ENCODE measurements around the gene HECTD2.
"Not testable (repeated sequence)": the region's sequence is repeated elsewhere in the genome, so short reads cannot be mapped to it uniquely, and the experiment has no call there.

The HECTD2 gene

GRCh38 chr10:91433620-91434019, 23.5 kb downstream of the HECTD2 start:
- peaks cover 17% of the 10 kb centered on the region for H3K4me1 Mint-ChIP-seq (ENCODE audit: low read depth)

DNA sequence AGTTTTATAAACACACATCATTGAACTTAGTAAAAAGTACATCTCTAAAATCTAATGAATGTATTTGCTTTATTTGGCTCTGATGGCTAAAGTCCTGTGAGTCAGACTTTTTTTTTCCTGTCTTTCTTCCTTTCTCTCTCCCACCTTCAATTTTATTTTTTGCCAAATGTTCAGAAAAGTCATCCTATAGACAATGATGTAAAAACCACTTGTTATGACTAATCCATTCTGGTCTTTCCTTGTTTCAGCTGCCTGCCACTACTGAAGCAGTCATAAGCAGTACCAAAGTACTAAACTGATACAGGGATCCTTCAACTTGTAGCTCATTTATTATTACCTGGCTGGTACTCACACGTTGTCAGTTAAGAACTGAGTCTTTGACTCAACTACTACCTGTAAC, 23.9 kb downstream of the HECTD2 start:
- intact Hi-C loops (cut with micrococcal nuclease) = no loop called here
- H3K9me3 Mint-ChIP-seq = no peaks in the 10 kb centered on the region
- H3K36me3 Mint-ChIP-seq (ENCODE audit: low read depth) = no peaks in the 10 kb centered on the region
- H3K27ac Mint-ChIP-seq = no peak overlapping the region
- peaks cover 17% of the 10 kb centered on the region for H3K4me1 Mint-ChIP-seq (ENCODE audit: low read depth)
- H3K27me3 Mint-ChIP-seq = no peaks in the 10 kb centered on the region
- H3K4me3 Mint-ChIP-seq = no peak overlapping the region

More at GRCh38 chr10:91433620-91434019, 23.5 kb downstream of the HECTD2 start:
- no peak overlapping the region for H3K27ac Mint-ChIP-seq
- H3K27me3 Mint-ChIP-seq = no peaks in the 10 kb centered on the region
- no peak overlapping the region for H3K4me3 Mint-ChIP-seq
- no peaks in the 10 kb centered on the region for H3K36me3 Mint-ChIP-seq (ENCODE audit: low read depth)
- intact Hi-C loops (cut with micrococcal nuclease) = no loop called here
- H3K9me3 Mint-ChIP-seq = no peaks in the 10 kb centered on the region

GRCh38 chr10:91435241-91435640, 25.1 kb downstream of the HECTD2 start:
- H3K36me3 Mint-ChIP-seq (ENCODE audit: low read depth) = no peaks in the 10 kb centered on the region
- peaks cover 23% of the 10 kb centered on the region for H3K4me1 Mint-ChIP-seq (ENCODE audit: low read depth)
- H3K9me3 Mint-ChIP-seq = no peaks in the 10 kb centered on the region
- H3K27ac Mint-ChIP-seq = no peak overlapping the region
- H3K4me3 Mint-ChIP-seq = no peak overlapping the region
- intact Hi-C loops (cut with micrococcal nuclease) = no loop called here
- H3K27me3 Mint-ChIP-seq = no peaks in the 10 kb centered on the region

DNA sequence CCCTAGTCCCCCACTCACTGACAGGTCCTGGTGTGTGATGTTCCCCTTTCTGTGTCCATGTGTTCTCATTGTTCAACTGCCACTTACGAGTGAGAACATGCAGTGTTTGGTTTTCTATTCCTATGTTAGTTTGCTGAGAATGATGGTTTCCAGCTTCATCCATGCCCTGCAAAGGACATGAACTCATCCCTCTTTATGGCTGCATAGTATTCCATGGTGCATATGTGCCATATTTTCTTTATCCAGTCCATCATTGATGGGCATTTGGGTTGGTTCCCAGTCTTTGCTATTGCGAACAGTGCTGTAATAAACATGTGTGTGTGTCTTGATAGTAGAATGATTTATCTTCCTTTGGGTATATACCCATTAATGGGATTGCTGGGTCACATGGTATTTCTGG, 28.1 kb downstream of the HECTD2 start:
- H3K27ac Mint-ChIP-seq; H3K36me3 Mint-ChIP-seq (ENCODE audit: low read depth); H3K27me3 Mint-ChIP-seq; intact Hi-C loops (cut with micrococcal nuclease); H3K4me3 Mint-ChIP-seq; H3K9me3 Mint-ChIP-seq: not testable (repeated sequence)
- H3K4me1 Mint-ChIP-seq (ENCODE audit: low read depth) = peaks cover 23% of the 10 kb centered on the region

DNA sequence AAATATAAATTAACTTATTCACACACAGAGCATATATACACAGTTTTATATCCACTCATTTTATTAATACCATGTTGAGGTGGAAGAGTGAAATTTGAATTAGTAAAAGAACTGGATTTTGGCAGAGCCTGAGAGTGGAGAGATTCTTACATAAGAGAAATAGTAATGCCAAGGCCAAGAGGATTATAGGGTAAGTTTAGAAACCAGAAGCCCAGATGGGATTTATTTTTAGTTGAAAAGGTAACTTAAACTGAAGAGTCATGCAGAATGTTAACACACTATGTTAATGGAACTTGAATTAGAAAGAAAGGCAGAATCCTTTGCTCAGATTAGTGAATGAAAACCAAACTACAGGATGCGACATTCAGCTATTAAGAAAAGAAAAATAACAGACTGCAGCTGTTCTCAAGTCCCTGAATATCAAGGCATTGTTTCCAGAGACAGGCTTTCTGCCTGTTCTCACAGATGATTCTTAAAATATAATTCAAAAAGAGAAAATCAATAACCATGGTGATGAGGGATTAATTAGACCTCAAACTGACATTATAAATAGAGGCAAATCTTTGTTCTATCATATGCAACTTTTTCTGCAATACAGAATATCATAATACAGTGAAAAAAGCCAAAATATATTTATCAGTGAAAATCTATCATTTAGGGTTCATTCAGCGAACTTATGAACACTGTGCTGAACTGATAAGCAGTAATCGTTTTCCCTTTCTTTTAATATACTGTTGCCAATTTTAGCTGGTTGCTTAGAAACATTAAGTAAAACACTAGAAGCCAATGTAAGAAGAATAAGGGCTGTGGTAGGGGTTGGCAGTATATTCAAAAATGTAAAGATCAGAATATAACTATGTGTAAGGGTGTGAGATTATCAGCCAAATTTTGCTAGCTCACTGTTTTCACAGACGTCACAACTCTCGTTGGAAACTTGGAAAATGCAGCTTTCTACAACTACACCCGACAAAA, 34.4 kb downstream of the HECTD2 start:
- no peaks in the 10 kb centered on the region for H3K27me3 Mint-ChIP-seq
- H3K27ac Mint-ChIP-seq = no peak overlapping the region
- no peaks in the 10 kb centered on the region for H3K36me3 Mint-ChIP-seq (ENCODE audit: low read depth)
- H3K9me3 Mint-ChIP-seq = peaks cover 6% of the 10 kb centered on the region
- intact Hi-C loops (cut with micrococcal nuclease) = no loop called here
- no peak overlapping the region for H3K4me3 Mint-ChIP-seq
- peaks cover 5% of the 10 kb centered on the region for H3K4me1 Mint-ChIP-seq (ENCODE audit: low read depth)

DNA sequence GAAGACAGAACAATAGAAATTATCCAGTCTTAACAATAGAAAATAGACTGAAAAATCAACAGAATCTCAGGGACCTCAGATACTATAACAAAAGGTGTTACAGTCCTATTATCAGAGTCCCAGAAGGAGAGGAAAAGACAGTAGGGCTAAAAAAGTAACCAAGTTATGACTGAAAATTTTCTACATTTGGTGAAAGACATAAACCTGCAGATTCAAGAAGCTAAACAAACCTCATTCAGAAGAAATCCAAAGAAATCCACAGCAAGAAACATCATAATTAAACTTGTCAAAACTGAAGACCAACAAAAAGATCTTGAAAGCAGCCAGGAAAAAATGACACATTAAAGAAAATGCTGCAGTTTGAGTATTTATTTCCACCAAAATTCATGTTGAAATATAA, 41.9 kb downstream of the HECTD2 start:
- Mint-ChIP-seq H3K27me3 (no peaks in the 10 kb centered on the region), H3K9me3 (peaks cover 52% of the 10 kb centered on the region), H3K4me3 (no peak overlapping the region), H3K36me3 (ENCODE audit: low read depth) (no peaks in the 10 kb centered on the region), H3K27ac (no peak overlapping the region), H3K4me1 (ENCODE audit: low read depth) (no peaks in the 10 kb centered on the region)
- intact Hi-C loops (cut with micrococcal nuclease) = no loop called here

DNA sequence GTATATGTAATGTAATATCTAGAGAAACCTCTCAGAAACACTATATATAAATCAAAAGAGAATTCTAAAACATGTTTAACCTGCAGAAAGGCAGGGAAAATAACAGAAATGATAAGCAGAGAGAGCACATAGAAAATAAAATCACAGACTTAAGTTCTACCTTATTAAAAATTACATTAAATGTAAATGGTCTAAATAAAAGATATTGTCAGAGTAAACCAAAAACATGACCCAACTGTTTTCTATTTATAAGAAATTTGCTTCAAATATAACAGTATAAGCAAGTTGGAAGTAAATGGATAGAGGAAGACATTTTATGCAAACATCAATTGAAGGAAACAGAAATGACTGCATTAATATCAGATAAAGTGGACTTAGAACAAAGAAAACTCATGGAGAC, 43.4 kb downstream of the HECTD2 start:
- Mint-ChIP-seq H3K27ac (no peak overlapping the region), H3K36me3 (ENCODE audit: low read depth) (no peaks in the 10 kb centered on the region), H3K9me3 (peaks cover 52% of the 10 kb centered on the region), H3K4me3 (no peak overlapping the region), H3K27me3 (no peaks in the 10 kb centered on the region), H3K4me1 (ENCODE audit: low read depth) (no peaks in the 10 kb centered on the region)
- intact Hi-C loops (cut with micrococcal nuclease) = no loop called here

GRCh38 chr10:91455135-91455534, 45.0 kb downstream of the HECTD2 start:
- H3K4me3 Mint-ChIP-seq; intact Hi-C loops (cut with micrococcal nuclease); H3K4me1 Mint-ChIP-seq (ENCODE audit: low read depth); H3K27me3 Mint-ChIP-seq; H3K27ac Mint-ChIP-seq; H3K36me3 Mint-ChIP-seq (ENCODE audit: low read depth): not testable (repeated sequence)
- peaks cover 41% of the 10 kb centered on the region for H3K9me3 Mint-ChIP-seq

GRCh38 chr10:91460681-91461080, 50.5 kb downstream of the HECTD2 start:
- H3K27ac Mint-ChIP-seq = no peak overlapping the region

GRCh38 chr10:91462423-91462822, 52.3 kb downstream of the HECTD2 start:
- Mint-ChIP-seq H3K27me3 (no peaks in the 10 kb centered on the region), H3K4me3 (no peak overlapping the region), H3K27ac (no peak overlapping the region), H3K4me1 (ENCODE audit: low read depth) (no peaks in the 10 kb centered on the region), H3K36me3 (ENCODE audit: low read depth) (peaks cover 11% of the 10 kb centered on the region), H3K9me3 (peaks cover 11% of the 10 kb centered on the region)
- intact Hi-C loops (cut with micrococcal nuclease) = no loop called here

More at GRCh38 chr10:91460681-91461080, 50.5 kb downstream of the HECTD2 start:
- Mint-ChIP-seq H3K4me1 (ENCODE audit: low read depth) (no peaks in the 10 kb centered on the region), H3K9me3 (no peaks in the 10 kb centered on the region), H3K36me3 (ENCODE audit: low read depth) (no peaks in the 10 kb centered on the region), H3K27me3 (no peaks in the 10 kb centered on the region), H3K4me3 (no peak overlapping the region)
- intact Hi-C loops (cut with micrococcal nuclease) = no loop called here

- Mint-ChIP-seq H3K36me3 (ENCODE audit: low read depth) (peaks cover 16% of the 10 kb centered on the region), H3K9me3 (peaks cover 27% of the 10 kb centered on the region), H3K27ac (no peak overlapping the region), H3K27me3 (no peaks in the 10 kb centered on the region), H3K4me3 (no peak overlapping the region), H3K4me1 (ENCODE audit: low read depth) (no peaks in the 10 kb centered on the region)
- intact Hi-C loops (cut with micrococcal nuclease) = no loop called here
Observed at GRCh38 chr10:91464500-91464899, 54.4 kb downstream of the HECTD2 start.

DNA sequence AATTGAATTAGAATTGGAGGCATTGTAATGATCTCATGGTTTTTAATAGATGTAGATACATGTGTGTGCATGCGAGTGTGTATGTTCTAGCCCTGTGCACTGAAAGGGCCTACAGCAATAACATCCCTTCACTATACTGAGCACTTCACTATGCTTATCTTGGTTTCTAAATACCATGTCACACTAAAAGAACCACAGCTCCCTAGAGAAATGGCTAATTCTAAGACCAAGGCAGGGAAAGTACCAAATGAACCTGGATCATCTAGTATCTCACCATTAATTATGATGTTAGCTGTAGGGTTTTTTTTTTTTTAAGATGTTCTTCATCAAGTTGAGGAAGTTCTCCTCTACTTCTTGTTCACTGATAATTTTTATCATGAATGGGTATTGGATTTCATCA, 55.1 kb downstream of the HECTD2 start:
- Mint-ChIP-seq H3K36me3 (ENCODE audit: low read depth) (peaks cover 16% of the 10 kb centered on the region), H3K9me3 (peaks cover 34% of the 10 kb centered on the region), H3K4me1 (ENCODE audit: low read depth) (no peaks in the 10 kb centered on the region), H3K27ac (no peak overlapping the region), H3K27me3 (no peaks in the 10 kb centered on the region), H3K4me3 (no peak overlapping the region)
- intact Hi-C loops (cut with micrococcal nuclease) = no loop called here

DNA sequence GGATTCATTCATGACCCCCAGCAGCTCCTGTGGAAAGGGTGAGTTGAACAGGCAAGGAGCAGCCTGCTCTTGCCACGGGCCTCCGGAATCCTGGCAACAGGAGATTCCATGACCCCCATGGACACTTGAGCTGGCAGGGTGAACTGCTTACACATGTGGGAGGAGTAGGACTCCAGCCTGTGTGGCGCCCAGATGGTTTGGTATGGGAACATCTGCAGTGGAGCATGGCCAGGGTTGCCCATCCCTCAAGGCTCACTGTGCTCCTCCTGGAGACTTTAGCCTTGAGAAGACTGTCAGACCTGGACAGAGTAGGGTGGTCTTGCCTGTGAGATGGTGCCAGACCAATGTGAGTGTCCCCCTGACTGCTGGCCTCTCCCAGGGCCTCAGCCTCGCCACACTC, 57.0 kb downstream of the HECTD2 start:
- Mint-ChIP-seq H3K9me3 (peaks cover 45% of the 10 kb centered on the region), H3K4me1 (ENCODE audit: low read depth) (no peaks in the 10 kb centered on the region), H3K36me3 (ENCODE audit: low read depth) (peaks cover 16% of the 10 kb centered on the region), H3K4me3 (no peak overlapping the region), H3K27ac (no peak overlapping the region), H3K27me3 (no peaks in the 10 kb centered on the region)
- intact Hi-C loops (cut with micrococcal nuclease) = no loop called here

DNA sequence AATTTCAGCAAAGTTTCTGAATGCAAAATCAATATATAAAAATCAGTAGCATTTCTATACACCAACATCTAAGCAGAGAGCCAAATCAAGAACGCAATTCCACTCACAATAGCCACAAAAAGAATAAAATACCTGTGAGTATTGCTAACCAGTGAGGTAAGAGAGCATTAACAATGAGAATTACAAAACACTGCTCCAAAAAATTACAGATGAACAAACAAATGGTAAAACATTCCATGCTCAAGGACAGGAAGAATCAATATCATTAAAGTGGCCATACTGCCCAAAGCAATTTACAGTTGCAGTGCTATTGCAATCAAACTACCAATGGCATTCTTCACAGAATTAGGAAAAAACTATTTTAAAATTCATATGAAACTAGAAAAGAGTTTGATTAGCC, 61.5 kb downstream of the HECTD2 start:
- Mint-ChIP-seq H3K4me1 (ENCODE audit: low read depth) (no peaks in the 10 kb centered on the region), H3K36me3 (ENCODE audit: low read depth) (peaks cover 12% of the 10 kb centered on the region), H3K4me3 (no peak overlapping the region), H3K9me3 (peaks cover 42% of the 10 kb centered on the region), H3K27ac (no peak overlapping the region), H3K27me3 (no peaks in the 10 kb centered on the region)
- intact Hi-C loops (cut with micrococcal nuclease) = no loop called here

GRCh38 chr10:91472911-91473310, 62.8 kb downstream of the HECTD2 start:
- intact Hi-C loops (cut with micrococcal nuclease) = no loop called here
- Mint-ChIP-seq H3K4me3 (no peak overlapping the region), H3K27me3 (no peaks in the 10 kb centered on the region), H3K9me3 (peaks cover 29% of the 10 kb centered on the region), H3K27ac (no peak overlapping the region), H3K36me3 (ENCODE audit: low read depth) (peaks cover under 1% of the 10 kb centered on the region), H3K4me1 (ENCODE audit: low read depth) (no peaks in the 10 kb centered on the region)
